NCI-H1436 treated with DMSO at 0.1 percent for 48 hours (cell line): ENCODE measurements around the gene ARMC10.
"Not testable (repeated sequence)": the region's sequence is repeated elsewhere in the genome, so short reads cannot be mapped to it uniquely, and the experiment has no call there.

Source experiments
- DNase-seq: peaks from one replicate; lab custom pipeline; 2025; lab: John Stamatoyannopoulos, UW

Gene ARMC10

DNA sequence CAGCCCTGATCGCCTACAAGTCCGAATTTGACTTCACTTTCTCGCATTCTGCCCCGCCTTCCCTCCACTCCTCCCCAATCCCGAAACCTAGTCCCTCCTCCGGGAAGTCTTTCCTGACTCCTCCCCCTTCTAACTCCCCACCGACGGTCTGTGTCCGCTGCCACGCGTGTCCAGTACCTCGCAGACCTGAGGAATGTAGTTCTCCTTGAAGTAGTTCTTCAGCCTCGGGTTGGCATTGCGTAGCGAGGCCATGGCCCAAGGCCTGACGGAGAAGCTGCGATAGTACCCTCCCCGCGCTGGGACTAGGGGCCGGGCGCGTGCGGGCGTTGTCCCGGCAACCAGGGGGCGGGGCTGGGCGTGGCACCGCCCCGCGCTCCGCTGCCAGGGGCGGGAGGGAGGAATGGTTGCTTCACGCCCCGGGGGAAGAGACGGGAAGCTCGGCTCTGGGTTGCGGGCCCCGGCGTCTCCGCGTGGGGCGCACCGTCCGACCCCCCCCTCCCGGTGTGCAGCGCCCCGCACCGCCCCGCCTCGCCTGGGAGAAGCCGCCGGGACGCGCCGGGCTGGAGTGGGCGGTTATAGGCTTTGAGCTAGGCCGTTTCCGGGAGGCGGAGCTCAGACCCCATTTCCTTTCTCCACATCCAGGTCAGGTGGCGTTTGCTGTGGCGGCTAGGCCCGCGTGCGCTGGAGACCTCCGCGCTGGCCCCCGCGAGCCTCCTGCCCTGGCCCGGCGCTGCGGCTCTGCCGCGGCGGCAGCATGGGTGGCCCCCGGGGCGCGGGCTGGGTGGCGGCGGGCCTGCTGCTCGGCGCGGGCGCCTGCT is at the start of gene ARMC10, which contains the start of gene FBXL13:
Gene ARMC10, plus strand, starts transcription at position 622 of the 818 bp plus-strand sequence. Its CDS starts 133 bp downstream, at position 755.
Gene FBXL13, minus strand, starts transcription at position 278 of the 818 bp plus-strand sequence.
- DNase-seq: peak; percentile 34

DNA sequence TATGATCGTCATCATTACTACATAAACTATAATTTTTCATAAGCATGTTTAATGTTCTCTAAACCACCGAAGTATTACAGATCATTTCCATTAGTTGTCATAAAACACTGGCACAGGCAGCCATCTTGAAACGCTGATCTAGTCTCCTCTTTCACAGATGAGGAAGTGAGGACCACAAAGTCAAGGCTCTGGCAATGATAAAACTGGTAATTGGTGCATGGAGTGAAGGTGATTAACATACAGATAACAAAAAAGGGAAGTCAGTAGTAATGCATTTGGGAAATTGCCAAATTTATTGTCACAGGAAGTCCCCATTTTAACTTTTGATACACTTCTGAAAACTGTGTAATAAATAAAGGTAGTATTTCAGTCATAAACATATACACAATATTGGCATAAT is 49.6 kb upstream of the ARMC10 start:
- no peak for DNase-seq

DNA sequence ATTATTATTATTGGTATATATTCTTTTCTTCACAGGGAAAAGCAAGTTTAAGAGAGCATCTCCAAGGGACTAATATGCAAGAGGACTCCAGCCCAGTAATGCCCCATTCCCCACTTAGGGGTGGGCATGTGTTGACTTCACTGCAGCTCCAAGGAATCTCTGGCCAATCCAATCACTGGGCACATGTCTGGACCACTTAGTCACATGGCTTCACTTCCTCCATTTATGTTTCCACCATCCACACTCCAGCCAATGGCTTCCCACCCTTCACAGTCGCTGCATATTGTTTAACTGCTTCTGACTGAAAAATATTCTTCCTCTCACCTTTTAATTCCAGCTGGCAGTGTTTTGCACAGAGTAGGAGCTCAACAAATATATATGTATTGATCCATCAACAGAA is 43.9 kb upstream of the ARMC10 start:
- DNase-seq: no peak

DNA sequence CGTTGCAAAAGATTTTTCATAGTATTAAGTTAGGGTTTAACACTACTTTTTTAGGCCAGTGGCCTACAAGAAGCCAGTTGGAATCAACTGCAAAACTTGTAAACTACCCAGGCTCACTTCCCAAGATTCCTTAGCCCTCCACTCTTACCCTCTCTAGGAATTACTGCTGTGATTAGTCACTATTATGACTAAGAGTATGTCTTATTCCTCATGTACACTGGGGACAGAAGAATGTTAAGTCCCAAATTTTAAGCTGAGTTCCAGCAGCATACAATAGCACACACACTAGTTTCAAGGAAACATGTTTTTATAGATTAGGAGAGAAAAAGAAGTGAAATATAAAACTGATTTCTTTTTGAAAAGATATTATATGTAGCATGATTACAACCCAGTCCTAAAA is 43.2 kb upstream of the ARMC10 start:
- no peak for DNase-seq

DNA sequence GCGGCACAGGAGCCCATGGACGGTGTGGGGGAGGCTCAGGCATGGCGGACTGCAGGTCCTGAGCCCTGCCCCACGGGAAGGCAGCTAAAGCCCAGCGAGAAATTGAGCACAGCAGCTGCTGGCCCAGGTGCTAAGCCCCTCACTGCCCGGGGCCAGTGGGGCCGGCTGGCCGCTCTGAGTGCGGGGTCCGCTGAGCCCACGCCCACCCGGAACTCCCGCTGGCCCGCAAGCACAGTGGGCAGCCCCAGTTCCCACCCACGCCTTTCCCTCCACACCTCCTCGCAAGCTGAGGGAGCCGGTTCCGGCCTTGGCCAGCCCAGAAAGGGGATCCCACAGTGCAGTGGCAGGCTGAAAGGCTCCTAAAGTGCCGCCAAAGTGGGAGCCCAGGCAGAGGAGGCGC is 40.6 kb upstream of the ARMC10 start:
- DNase-seq: not testable (repeated sequence)

DNA sequence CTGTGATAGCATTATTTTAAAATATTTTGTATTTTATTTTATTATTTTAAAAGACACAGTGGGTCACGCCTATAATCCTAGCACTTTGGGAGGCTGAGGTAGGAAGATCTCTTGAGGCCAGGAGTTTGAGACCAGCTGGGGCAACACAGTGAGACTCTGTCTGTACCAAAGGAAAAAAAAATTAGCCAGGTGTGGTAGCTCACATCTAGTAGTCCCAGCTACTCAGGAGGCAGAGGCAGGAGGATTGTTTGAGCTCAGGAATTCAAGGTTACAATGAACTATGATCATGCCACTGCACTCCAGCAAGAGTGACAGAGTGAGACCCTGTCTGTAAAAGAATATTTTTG is 37.5 kb upstream of the ARMC10 start:
- DNase-seq: no peak

DNA sequence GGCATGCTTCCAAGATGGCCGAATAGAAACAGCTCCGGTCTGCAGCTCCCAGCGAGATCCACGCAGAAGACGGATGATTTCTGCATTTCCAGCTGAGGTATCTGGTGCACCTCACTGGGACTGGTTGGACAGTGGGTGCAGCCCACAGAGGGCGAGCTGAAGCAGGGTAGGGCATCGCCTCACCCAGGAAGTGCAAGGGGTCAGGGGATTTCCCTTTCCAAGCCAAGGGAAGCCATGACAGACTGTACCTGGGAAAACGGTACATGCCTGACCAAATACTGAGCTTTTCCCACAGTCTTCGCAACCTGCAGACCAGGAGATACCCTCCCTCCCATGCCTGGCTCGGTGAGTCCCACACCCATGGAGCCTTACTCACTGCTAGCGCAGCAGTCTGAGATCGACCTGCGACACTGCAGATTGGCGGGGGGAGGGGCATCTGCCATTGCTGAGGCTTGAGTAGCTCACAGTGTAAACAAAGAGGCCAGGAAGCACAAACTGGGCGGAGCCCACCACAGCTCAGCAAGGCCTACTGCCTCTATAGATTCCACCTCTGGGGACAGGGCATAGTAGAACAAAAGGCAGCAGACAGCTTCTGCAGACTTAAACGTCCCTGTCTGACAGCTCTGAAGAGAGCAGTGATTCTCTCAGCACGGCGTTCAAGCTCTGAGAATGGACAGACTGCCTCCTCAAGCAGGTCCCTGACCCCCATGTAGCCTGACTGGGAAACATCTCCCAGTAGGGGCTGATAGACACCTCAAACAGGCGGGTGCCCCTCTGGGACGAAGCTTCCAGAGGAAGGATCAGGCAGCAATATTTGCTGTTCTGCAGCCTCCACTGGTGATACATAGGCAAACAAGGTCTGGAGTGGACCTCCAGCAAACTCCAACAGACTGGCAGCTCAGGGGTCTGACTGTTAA is 36.9 kb upstream of the ARMC10 start:
- peak; percentile 38 for DNase-seq

DNA sequence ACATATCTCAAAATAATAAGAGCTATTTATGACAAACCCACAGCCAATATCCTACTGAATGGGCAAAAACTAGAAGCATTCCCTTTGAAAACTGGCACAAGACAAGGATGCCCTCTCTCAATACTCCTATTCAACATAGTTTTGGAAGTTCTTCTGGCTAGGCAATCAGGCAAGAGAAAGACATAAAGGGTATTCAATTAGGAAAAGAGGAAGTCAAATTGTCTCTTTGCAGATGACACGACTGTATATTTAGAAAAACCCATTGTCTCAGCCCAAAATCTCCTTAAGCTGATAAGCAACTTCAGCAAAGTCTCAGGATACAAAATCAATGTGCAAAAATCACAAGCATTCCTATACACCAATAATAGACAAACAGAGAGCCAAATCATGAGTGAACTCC is 33.1 kb upstream of the ARMC10 start:
- DNase-seq: not testable (repeated sequence)

DNA sequence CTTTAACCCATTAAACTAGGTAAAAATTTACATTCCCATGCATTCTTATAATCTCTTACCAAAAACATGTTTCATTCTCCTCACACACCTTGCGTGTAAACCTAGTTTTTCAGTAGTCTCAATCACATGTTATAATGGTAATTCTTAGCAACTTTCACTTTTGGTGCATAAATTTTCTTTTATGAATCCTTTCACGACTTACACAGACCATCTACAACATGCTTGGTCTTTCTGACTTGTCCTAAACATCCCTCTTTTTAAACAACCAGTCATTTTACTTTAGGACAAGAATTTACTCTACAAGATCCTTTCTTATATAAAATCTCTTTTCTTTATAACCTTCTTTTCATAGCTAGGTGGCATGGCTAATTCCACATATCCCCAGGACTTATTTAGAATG is 26.1 kb upstream of the ARMC10 start:
- no peak for DNase-seq

DNA sequence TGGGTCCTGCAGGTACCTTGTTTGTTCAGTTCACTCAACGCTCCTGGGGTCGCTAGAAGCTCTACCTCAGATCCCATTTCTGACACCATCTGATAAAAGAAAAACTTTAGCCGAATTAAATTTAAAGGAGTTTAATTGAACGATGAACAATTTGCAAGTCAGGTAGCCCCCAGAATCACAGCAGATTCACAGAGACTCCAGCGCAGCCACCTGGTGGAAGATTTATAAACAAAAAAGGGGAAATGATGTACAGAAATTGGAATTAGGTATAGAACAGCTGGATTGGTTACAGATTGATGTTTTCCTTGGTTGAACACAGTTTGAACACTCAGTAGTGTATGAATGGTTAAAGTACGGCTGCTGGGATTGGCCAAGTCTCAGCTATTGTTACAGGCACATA is 23.4 kb upstream of the ARMC10 start:
- DNase-seq: no peak

DNA sequence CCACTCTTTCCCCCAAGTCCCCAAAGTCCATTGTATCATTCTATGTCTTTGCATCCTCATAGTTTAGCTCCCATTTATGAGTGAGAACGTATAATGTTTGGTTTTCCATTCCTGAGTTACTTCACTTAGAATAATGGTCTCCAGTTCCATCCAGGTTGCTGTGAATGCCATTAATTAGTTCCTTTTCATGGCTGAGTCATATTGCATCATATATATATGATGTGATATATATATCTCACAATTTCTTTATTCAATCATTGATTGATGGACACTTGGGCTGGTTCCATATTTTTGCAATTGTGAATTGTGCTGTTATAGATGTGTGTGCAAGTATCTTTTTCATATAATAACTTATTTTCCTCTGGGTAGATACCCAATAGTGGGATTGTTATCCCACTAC is 18.9 kb upstream of the ARMC10 start:
- not testable (repeated sequence) for DNase-seq

DNA sequence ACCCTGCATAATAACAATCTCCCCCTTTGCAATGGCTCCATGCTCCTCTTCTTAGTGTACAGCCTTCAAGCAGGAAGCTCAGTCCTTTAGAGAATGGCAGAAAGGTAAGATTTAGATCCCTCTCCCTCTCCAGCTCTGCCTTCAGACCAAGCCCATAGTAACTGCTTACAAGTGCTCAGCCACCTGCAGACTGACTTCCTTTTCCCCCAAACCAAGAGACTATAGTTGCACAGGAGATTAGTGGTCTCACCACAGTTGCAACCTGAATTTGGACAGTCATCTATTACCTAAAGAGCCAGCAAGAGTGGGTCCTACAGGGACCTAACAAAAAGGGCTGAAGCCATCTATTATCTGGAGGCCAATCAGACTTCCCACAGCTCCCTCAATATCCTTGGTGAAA is 16.8 kb upstream of the ARMC10 start:
- no peak for DNase-seq

DNA sequence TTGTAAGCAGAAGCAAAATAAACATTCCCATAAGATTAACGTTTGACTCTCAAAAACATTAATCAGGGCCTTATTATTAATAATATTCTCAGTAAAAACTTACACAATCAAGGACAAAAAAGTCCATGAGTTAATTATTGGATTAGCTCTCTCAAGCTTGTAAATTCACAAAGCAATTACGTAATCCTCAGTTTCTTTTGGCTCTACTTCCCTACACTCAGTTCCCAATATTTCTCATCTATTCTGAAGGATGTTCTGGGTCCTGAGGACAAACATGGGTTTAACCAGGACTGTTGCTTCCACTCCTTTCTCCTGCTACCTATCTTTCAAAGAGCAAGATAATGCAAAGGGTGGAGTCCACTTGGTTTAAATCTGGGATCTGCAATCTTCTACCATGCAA is 15.5 kb upstream of the ARMC10 start:
- DNase-seq: no peak

DNA sequence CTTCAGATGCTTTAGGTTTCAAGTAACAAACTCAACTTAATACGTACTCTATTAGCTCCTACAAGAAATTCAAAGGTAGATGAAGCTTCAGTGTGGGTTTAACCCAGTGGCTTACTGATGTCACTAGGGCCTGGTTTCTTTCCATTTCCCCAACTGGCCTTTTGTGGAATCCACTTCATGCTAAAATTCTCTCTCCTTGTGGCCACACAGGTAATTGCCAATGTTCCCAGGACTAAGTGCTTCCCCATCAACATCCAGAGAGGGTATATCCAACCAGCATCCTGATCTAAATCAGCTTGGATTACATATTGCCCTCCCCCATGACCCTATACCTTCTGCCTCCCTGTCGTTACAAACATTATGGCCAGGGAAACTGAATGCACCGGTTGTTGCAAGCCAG is 11.0 kb upstream of the ARMC10 start:
- no peak for DNase-seq

DNA sequence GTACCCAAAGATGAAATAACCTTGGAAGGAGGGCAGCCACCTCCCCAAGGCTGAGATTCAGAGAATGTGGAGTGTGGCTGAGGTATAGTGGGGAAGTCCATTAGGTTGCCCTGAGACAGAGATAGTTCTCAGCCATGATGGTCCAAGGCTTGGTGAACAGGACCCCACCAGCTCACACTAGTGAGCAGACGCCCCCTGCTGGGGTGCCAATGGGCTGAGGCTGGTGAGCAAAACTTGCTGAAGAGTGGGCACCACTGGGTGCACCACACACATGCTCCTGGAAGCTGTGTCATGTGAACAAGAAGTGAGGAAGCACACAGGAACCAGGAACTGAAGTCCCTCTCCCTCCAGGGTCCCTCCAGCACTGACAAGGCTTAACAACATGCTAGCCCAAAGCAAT is 9.3 kb upstream of the ARMC10 start:
- no peak for DNase-seq

DNA sequence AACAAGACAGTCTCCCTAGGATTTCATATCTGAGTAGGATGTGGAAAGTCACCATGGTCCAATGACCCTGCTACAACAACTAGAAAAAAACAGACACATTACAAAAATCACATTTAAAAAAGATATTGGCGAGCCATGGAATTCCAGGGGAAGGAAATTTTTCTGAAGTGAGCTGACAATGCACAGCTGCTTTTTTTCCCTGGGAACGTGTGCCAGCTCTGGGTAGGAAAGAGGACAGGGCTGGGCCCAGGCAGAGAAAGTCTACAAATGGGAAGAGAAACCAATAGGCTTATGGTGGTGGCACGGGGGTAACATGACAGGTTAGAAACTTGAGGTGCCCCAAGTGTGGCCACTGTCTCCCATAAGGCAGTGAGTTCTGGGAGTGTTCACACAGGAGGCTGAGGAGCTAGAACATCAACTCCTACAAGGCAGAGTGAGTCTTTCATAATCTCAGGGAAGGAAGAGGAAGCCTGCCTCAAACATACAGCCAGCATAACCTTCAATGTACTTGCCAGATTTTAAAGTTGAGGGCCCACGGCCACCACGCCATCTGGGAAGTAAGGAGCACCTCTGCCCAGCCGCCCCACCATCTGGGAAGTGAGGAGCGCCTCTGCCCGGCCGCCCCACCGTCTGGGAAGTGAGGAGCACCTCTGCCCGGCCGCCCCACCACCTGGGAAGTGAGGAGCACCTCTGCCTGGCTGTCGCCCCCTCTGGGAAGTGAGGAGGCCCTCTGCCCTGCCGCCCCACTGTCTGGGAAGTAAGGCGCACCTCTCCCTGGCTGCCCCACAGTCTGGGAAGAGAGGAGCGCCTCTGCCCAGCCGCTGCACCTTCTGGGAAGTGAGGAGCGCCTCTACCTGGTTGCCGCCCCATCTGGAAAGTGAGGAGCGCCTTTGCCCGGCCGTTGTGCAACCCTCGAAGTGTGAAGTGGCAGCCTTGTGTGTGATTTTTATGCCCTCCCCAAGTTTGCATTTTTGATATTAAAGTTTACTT is 6.2 kb upstream of the ARMC10 start:
- DNase-seq: no peak

DNA sequence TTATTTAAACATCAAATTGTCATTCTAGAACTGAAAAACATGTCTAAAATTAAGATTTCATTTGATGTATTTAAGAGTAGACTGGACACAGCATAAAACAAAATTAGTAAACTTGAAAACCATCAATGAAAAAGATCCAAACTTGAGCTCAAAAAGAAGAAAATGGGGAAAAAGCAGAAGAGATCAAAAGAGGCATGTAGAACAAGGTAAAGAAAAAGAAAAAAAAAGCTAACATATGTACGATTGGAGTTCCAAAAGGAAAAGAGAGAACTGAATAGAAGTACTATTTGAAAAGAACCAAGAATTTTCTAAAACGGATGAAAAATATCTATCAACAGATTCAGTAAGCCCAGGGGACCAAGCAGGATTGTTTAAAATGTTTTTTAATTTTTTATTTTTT is 3.9 kb upstream of the ARMC10 start:
- no peak for DNase-seq

DNA sequence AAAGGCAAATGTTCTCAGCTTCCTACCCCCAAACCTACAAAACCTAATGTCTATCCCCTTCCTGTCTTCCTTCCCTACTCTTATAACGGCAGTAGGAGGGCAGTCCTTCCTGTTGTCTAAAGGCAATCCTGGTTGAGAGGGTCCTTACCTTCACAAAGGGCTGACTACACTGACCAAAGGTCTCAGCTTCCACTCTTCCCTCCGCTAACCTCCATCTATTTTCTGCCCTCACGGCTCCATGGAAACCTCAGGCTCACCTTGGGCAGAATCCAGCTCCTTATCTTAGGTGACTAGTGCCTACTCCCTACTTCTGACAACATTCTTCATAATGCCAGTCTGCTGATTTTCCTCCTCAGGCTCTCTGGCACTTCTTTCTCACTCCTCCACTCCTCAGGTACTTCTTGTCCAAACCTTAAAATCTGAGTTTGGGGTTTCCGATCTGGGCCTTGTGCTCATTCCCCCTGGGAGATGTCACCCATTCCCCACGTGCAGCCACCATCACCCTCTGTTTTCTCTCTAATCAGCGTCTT is 886 bp upstream of the ARMC10 start:
- DNase-seq: no peak

DNA sequence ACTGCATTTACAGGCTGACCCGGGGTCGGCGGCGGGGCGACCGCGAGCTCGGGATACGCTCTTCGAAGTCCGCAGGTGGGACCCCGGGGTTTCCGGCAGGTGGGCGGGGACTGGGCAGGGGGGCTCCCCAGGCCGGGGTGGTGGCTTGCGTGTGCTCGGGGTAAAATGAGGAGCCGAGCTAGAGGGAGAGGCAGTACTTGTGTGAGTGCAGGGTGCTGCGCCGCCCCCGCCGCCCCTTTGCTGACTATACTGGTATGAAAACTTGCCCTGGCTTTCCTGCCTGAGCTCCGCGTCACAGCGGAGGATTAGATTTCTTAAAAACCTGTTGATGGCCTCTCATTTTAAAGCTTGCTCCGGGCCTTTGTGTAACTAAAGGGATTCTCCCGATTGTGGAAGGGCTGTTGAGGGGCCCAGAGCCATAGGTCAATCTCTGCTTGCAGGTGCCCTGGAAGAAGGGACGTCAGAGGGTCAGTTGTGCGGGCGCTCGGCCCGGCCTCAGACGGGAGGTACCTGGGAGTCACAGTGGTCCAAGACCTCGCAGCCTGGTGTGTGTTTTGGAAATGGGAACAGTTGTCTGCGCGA is 488 bp downstream of the ARMC10 start:
- DNase-seq: no peak

DNA sequence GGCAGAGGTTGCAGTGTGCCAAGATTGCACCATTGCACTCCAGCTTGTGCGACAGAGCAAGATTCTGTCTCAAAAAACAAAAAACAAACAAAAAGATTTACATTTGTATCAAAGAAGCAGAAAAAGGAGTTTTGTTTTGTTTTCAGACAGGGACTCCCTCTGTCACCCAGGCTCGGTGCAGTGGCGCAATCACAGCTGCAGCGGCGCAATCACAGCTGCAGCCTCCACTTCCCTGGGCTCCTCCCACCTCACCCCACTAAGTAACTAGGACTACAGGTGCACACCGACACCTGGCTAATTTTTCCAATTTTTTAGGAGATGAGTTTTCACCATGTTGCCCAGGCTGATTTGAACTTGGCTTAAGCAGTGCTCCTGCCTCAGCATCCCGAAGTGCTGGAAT is 1.8 kb downstream of the ARMC10 start:
- DNase-seq: no peak

DNA sequence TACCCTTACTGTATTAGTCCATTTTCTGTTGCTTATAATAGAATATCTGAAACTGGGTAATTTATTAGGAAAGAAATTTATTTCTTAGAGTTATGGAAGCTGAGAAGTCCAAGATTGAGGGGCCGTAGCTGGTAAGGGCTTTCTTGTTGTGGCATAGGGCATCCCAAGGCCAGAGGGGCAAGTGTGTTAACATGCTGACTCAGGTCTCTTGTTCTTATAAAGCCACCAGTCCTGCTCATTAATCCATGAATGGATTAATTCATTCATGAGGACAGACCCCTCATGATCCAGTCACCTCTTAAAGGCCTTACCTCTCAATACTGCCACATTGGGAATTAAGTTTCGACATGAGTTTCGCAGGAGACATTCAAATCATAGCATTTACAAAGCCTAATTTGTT is 2.4 kb downstream of the ARMC10 start:
- no peak for DNase-seq
